ENCODE measurements around the gene SRP19.

SRP19 gene

GRCh38 chr5:112918136-112918535, 57.0 kb downstream of the SRP19 start:
- no peak overlapping the region for H3K4me3 ChIP-seq (ENCODE audit: low read depth, low read length)
- DNase-seq (ENCODE audit: low read depth) = no peak
- TF ChIP-seq, protein P1, sequence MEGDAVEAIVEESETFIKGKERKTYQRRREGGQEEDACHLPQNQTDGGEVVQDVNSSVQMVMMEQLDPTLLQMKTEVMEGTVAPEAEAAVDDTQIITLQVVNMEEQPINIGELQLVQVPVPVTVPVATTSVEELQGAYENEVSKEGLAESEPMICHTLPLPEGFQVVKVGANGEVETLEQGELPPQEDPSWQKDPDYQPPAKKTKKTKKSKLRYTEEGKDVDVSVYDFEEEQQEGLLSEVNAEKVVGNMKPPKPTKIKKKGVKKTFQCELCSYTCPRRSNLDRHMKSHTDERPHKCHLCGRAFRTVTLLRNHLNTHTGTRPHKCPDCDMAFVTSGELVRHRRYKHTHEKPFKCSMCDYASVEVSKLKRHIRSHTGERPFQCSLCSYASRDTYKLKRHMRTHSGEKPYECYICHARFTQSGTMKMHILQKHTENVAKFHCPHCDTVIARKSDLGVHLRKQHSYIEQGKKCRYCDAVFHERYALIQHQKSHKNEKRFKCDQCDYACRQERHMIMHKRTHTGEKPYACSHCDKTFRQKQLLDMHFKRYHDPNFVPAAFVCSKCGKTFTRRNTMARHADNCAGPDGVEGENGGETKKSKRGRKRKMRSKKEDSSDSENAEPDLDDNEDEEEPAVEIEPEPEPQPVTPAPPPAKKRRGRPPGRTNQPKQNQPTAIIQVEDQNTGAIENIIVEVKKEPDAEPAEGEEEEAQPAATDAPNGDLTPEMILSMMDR (IDR thresholded peaks at IDR 0.05; ENCODE audit: low read depth, low read length, missing control alignments) = no peak

GRCh38 chr5:112918679-112919078, 57.6 kb downstream of the SRP19 start:
- DNase-seq (ENCODE audit: low read depth) = no peak
- H3K4me3 ChIP-seq (ENCODE audit: low read depth, low read length) = no peak overlapping the region
- TF ChIP-seq, protein P1 (IDR thresholded peaks at IDR 0.05; ENCODE audit: low read depth, low read length, missing control alignments) = no peak

Data from GM12864 (cell line).